Endothelial cell of umbilical vein (primary cell): ENCODE measurements around the gene FNDC1. TPM values are rescaled to one million over a fixed set of nuclear protein-coding genes. Genes with fewer than 3 reads are reported as not detected.

Source experiments
- BruUV-seq: library from RNA; stranded (reverse); fragments of 400-500 nt; replicated peaks from 2 replicates; lab custom pipeline; 2021; lab: Mats Ljungman, UMichigan
- CTCF ChIA-PET: fragments of 300-600, 350-600 bp; sonication (Branson Sonifier 250); formaldehyde crosslinking; loops from one replicate; lab custom pipeline; 2021; ENCODE audit warnings: antibody characterized with exemption, inconsistent platforms; lab: Charles Lee
- POLR2A ChIA-PET: fragments of 300-600, 350-600 bp; sonication (Branson Sonifier 250); formaldehyde crosslinking; loops from one replicate; lab custom pipeline; 2021; ENCODE audit warnings: antibody characterized with exemption, inconsistent platforms; lab: Charles Lee
- DNase-seq: peaks from one replicate; pipeline ENCODE4 v3.0.0-alpha.2; 2011; ENCODE audit warnings: low read depth, low spot score
- FAIRE-seq: peaks from 2 replicates; lab custom pipeline; 2011; peaks lifted over from hg19 to GRCh38; lab: Jason Lieb, UNC
- H2AFZ ChIP-seq: 2 replicates; pipeline ENCODE4 v1.6.0; 2012; ENCODE audit warnings: low read depth, low read length, control low read depth, inconsistent platforms
- H3K27ac ChIP-seq: 2 replicates; pipeline ENCODE4 v1.5.1; 2011; ENCODE audit warnings: low read depth, mild to moderate bottlenecking, control low read depth, low read length, moderate library complexity; ENCODE audit not compliant: insufficient read depth
- H3K27me3 ChIP-seq, 2 experiments: 2 replicates each; pipeline versions ENCODE4 v1.6.0 to v1.6.1; 2011; ENCODE audit warnings: low read length in 2 of 2, mixed read lengths in 1 of 2; ENCODE audit not compliant: control insufficient read depth in 2 of 2, insufficient read depth in 2 of 2
- H3K36me3 ChIP-seq, 2 experiments: 2 replicates in 1 of 2; 3 replicates in 1 of 2; pipeline ENCODE4 v1.5.1; 2011; ENCODE audit warnings: low read length in 2 of 2, mild to moderate bottlenecking in 1 of 2, moderate library complexity in 1 of 2; ENCODE audit not compliant: control insufficient read depth in 2 of 2, insufficient read depth in 2 of 2; ENCODE audit errors: extremely low read depth in 1 of 2
- H3K4me1 ChIP-seq: 3 replicates; pipeline ENCODE4 v1.5.1; 2011; ENCODE audit warnings: mild to moderate bottlenecking, low read length; ENCODE audit not compliant: control insufficient read depth, insufficient read depth; ENCODE audit errors: extremely low read depth
- H3K4me2 ChIP-seq: 2 replicates; pipeline ENCODE4 v1.6.1; 2011; ENCODE audit warnings: low read length, control low read depth, mixed read lengths; ENCODE audit not compliant: insufficient read depth
- H3K4me3 ChIP-seq, 3 experiments: fragments of 200-600 bp in 1 of 3; sonication (generic), shearing (Covaris generic) in 1 of 3; replicated peaks in 1 of 3; 2 replicates each; pipeline ENCODE4 v1.5.1; 2011 to 2016; ENCODE audit warnings: control low read depth in 3 of 3, low read length in 3 of 3, mild to moderate bottlenecking in 2 of 3, inconsistent platforms in 1 of 3, low read depth in 1 of 3, moderate library complexity in 1 of 3; ENCODE audit not compliant: insufficient read depth in 1 of 3
- H3K79me2 ChIP-seq: 2 replicates; pipeline ENCODE4 v1.6.0; 2012; ENCODE audit warnings: low read length, inconsistent platforms; ENCODE audit not compliant: control insufficient read depth, insufficient read depth
- H3K9ac ChIP-seq: replicated peaks from 2 replicates; pipeline ENCODE3; 2011; ENCODE audit warnings: low read length, control low read depth; ENCODE audit not compliant: insufficient read depth; ENCODE audit errors: extremely low read depth
- H3K9me1 ChIP-seq: replicated peaks from 3 replicates; pipeline ENCODE4 v1.6.0; 2011; ENCODE audit warnings: mild to moderate bottlenecking, low read length; ENCODE audit not compliant: control insufficient read depth, insufficient read depth; ENCODE audit errors: extremely low read depth
- H3K9me3 ChIP-seq: replicated peaks from 2 replicates; pipeline ENCODE4 v1.5.1; 2012; ENCODE audit warnings: low read length, inconsistent platforms; ENCODE audit not compliant: control insufficient read depth, insufficient read depth
- H4K20me1 ChIP-seq: replicated peaks from 2 replicates; pipeline ENCODE3; 2011; ENCODE audit warnings: mild to moderate bottlenecking, low read length; ENCODE audit not compliant: control insufficient read depth, insufficient read depth; ENCODE audit errors: extremely low read depth
- EZH2 ChIP-seq: IDR thresholded peaks from 2 replicates; pipeline ENCODE4 v1.6.1; 2012; ENCODE audit warnings: borderline replicate concordance, low read depth, mild to moderate bottlenecking, moderate library complexity, low read length, inconsistent platforms; ENCODE audit not compliant: severe bottlenecking
- FOS ChIP-seq: IDR thresholded peaks from 2 replicates; pipeline ENCODE4 v1.6.1; 2011; ENCODE audit warnings: mild to moderate bottlenecking, low read length, moderate library complexity, borderline replicate concordance; ENCODE audit not compliant: insufficient read depth
- GATA2 ChIP-seq: IDR thresholded peaks from 2 replicates; pipeline ENCODE4 v1.7.0; 2011; ENCODE audit warnings: low read depth, mild to moderate bottlenecking, moderate library complexity, mixed read lengths, low read length; ENCODE audit not compliant: insufficient read length, insufficient read depth
- JUN ChIP-seq: IDR thresholded peaks from 2 replicates; pipeline ENCODE4 v1.6.1; 2011; ENCODE audit warnings: borderline replicate concordance, low read depth; ENCODE audit not compliant: insufficient read length, insufficient read depth
- MYC ChIP-seq: IDR thresholded peaks from one replicate; pipeline ENCODE4 v1.6.1; 2011; ENCODE audit warnings: mild to moderate bottlenecking, low read depth, low read length
- POLR2A ChIP-seq: IDR thresholded peaks from 2 replicates; pipeline ENCODE4 v1.6.1; 2012; ENCODE audit warnings: low read depth, mild to moderate bottlenecking, control low read depth, low read length
- POLR2AphosphoS5 ChIP-seq: IDR thresholded peaks from 2 replicates; pipeline ENCODE4 v1.6.1; 2012; ENCODE audit warnings: low read depth, mild to moderate bottlenecking, control low read depth, low read length, moderate library complexity; ENCODE audit not compliant: insufficient read depth
- dilution Hi-C: fragments of 300-500 bp; cut with MboI; formaldehyde crosslinking; loops from one replicate; pipeline ENCODE4 v1.15.0; 2019; ENCODE audit warnings: low sequenced_read_pairs; ENCODE audit not compliant: extremely low pct_ligation_motif_present
- intact Hi-C: fragments of 100-400 bp; cut with micrococcal nuclease; formaldehyde crosslinking; loops from one replicate; pipeline ENCODE4 v1.10.0; 2022
- polyA plus RNA-seq, 4 experiments: library from polyadenylated mRNA; depleted of rRNA in 3 of 4; stranded (reverse) in 3 of 4; unstranded in 1 of 4; fragments of >200 nt; gene quantifications; 2 replicates each; pipeline versions ENCODE4 v1.2.1 to v1.2.3, GENCODE V29; 2011 to 2012; ENCODE audit warnings: missing spikeins in 1 of 4
- total RNA-seq: library from RNA; stranded (reverse); gene quantifications from 2 replicates; pipeline ENCODE4 v1.2.3, GENCODE V29; 2021
- TF ChIP-seq, protein P1 (sequence below): IDR thresholded peaks from 2 replicates; pipeline ENCODE4 v1.6.1; 2011; ENCODE audit not compliant: insufficient read depth, insufficient read length
- TF ChIP-seq, protein P2 (sequence below), 2 donors: IDR thresholded peaks; 1 replicate in 1 of 2; 2 replicates in 1 of 2; pipeline ENCODE4 v1.5.1; 2011; ENCODE audit warnings: low read length in 2 of 2, mild to moderate bottlenecking in 2 of 2, moderate library complexity in 2 of 2, control low read depth in 1 of 2, inconsistent platforms in 1 of 2, low read depth in 1 of 2; ENCODE audit not compliant: insufficient read depth in 1 of 2; ENCODE audit errors: extremely low read depth in 1 of 2

Gene FNDC1
- total and polyA plus RNA-seq, 2 donors (not counting 3 experiments of a cell fraction or from before 2014, with no cell fraction given), result 0.04 TPM; not detected in 1

DNA sequence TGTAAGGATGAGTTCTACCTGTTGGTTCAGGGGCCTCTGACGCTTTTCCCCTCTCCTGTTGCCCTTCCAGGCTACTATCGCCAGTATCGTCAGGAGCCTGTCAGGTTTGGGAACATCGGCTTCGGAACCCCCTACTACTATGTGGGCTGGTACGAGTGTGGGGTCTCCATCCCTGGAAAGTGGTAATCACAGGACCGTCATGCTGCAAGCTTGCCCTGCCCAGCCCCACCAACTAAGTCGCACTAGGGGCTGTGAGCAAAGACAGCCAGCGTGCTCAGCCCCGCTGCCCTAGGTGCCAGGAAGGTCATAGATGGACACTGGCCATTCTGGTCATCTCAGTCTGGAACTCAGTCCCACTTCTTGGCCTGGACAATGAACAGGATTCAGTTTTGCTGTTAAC is 102.1 kb downstream of the FNDC1 start:
- peaks cover 3% of the 10 kb centered on the region for H3K9me3 ChIP-seq
- intact Hi-C loops, result no loop called here
- FAIRE-seq (no peak), DNase-seq (no peak)
- TF ChIP-seq GATA2 (no peak), FOS (no peak), EZH2 (no peak), POLR2AphosphoS5 (no peak), POLR2A (no peak), MYC (no peak), JUN (no peak)
- TF ChIP-seq, protein P1, sequence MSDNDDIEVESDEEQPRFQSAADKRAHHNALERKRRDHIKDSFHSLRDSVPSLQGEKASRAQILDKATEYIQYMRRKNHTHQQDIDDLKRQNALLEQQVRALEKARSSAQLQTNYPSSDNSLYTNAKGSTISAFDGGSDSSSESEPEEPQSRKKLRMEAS, result no peak
- TF ChIP-seq, protein P2, sequence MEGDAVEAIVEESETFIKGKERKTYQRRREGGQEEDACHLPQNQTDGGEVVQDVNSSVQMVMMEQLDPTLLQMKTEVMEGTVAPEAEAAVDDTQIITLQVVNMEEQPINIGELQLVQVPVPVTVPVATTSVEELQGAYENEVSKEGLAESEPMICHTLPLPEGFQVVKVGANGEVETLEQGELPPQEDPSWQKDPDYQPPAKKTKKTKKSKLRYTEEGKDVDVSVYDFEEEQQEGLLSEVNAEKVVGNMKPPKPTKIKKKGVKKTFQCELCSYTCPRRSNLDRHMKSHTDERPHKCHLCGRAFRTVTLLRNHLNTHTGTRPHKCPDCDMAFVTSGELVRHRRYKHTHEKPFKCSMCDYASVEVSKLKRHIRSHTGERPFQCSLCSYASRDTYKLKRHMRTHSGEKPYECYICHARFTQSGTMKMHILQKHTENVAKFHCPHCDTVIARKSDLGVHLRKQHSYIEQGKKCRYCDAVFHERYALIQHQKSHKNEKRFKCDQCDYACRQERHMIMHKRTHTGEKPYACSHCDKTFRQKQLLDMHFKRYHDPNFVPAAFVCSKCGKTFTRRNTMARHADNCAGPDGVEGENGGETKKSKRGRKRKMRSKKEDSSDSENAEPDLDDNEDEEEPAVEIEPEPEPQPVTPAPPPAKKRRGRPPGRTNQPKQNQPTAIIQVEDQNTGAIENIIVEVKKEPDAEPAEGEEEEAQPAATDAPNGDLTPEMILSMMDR (IDR thresholded peaks at IDR 0.05; ENCODE audit: extremely low read depth in 1 of 2, insufficient read depth in 1 of 2, low read depth in 1 of 2, low read length in 2 of 2), result no peak
- no peaks in the 10 kb centered on the region for H3K36me3 ChIP-seq
- CTCF ChIA-PET, result no interaction called here
- POLR2A ChIA-PET, result no interaction called here
- no peaks in the 10 kb centered on the region for H3K79me2 ChIP-seq
- dilution Hi-C loops, result no loop called here
- no peaks in the 10 kb centered on the region for H3K4me1 ChIP-seq
- no peaks in the 10 kb centered on the region for H3K9me1 ChIP-seq
- H3K9ac ChIP-seq, result no peak overlapping the region
- H3K4me2 ChIP-seq, result no peak overlapping the region
- BruUV-seq, result no TSS peak
- no peaks in the 10 kb centered on the region for H4K20me1 ChIP-seq
- no peak overlapping the region for H3K27ac ChIP-seq
- no peak overlapping the region for H2AFZ ChIP-seq
- no peak overlapping the region for H3K4me3 ChIP-seq
- no peaks in the 10 kb centered on the region for H3K27me3 ChIP-seq
